Stimulated activated CD4-positive, alpha-beta T cell treated with anti-CD3 and anti-CD28 coated beads, Interleukin-12 subunit alpha, Interleukin-12 subunit beta, amount 100 ng/mL, for 4 hours (primary cell): Measurements from ENCODE around the gene SH3BP1.

Experiments
- DNase-seq: peaks from one replicate; pipeline ENCODE4 v3.0.0-alpha.2; 2020

Gene SH3BP1

DNA sequence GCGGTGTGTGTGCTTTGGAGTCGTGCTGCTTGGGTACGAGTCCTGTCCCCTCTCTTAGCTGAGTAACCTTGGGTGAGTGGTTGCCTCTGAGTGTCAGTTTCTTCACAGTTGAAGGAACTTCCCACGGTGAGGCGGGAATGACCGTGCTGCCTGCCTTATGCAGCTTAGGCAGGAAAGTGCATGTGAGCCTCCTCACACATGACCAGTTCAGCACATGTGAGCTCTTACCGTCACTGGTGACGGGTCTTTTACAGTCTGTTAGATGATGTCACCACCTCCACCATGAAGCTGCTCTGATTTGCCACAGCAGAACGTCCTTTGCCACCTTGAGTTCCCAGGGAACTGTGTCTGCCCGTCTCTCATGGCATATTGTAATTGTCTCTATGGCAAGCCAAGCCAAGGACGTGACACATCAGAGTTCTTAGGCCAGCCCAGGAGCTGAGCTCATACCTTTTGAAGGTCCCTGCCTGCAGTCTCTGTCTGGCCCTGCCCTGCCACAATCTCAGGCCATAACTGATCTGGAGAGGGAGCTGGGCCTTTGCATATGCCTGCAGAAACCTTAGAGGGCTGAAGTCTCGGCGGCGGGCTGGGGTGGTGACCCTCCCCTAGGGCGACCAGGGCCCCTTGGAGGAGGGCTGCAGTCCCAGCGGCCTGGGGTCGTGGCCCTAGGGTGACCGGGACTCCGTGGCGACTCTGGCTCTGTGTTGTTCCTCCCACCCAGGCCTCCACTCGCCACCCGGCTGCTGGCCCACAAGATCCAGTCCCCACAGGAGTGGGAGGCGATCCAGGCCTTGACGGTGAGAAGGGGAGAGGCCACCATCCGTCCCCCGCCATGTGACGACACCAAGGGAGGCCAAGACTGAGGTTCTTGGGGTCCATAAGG, 23.0 kb upstream of the SH3BP1 start:
- DNase-seq, result no peak

DNA sequence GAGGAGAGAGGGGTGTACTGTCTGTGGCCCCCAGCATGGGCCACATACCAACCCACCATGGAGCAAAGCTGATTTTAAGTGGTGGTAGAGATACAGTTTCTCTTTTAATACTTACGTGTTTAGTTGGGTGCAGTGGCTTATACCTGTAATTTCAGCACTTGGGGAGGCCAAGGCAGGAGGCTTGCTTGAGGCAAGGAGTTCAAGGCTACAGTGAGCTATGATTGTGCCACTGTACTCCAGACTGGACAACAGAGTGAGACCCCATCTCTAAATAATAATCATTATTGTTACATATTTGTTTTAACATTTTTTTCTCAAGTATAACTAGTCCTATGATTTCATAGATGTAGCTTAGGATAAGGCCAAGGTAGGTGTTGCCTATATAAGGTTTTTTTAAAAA, 22.0 kb upstream of the SH3BP1 start:
- DNase-seq, result no peak

DNA sequence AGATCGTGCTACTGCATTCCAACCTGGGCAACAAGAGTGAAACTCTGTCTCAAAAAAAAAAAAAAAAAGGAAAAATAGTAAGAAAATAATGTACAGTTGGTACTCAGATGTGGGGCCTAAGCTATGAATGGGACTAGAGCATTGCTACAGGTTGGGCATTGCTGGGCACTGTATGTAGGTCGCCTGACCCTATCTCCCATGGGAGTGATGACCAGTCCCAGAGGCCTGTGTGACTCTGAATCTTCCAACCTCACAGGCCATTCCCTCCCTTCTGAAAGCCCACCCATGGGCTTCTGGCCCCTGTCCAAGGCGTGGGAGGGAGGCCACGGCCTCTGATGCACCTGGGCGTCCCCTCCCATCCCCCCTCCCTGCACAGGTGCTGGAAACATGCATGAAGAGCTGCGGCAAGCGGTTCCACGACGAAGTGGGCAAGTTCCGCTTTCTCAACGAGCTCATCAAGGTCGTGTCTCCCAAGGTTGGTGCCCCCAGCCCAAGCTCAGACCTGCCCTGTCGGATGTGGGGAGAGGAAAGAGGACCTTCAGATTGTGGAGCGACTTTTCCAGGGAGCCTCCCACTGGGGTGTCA, 21.3 kb upstream of the SH3BP1 start:
- no peak for DNase-seq

DNA sequence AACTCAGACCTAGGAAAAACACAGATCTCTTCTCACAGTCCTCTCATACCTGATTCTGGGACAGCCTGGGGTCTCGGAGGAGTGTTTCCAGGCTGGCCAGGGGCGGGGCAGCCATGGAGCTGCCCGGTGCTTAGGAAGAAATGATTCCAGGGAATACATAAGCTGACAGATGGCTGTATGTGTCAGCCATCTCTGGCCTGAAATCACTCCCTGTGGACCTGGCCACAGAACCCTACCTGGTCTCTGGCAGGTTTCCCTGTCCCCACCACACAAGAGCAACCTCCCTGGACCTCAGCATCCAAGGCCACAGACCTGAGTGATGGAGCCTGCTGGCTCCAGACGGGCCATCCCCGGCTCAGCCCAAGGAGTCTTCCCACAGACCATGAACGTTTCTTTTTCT, 20.8 kb upstream of the SH3BP1 start:
- DNase-seq, result no peak

DNA sequence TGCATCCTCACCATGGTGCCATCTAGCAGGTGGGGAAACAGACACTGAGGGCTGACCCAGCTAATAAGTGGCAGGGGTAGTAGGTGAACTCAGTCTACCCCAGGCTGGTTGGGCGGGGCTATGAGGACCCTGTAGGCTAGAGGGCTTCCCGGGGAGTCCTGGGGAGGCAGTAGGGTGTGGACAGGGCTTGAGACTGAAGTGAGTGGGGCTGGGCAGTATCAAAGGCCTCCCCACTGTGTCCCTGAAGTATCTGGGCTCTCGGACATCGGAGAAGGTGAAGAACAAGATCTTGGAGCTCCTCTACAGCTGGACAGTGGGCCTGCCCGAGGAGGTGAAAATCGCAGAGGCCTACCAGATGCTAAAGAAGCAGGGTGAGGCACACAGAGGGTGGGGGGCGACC, 19.5 kb upstream of the SH3BP1 start:
- no peak for DNase-seq

DNA sequence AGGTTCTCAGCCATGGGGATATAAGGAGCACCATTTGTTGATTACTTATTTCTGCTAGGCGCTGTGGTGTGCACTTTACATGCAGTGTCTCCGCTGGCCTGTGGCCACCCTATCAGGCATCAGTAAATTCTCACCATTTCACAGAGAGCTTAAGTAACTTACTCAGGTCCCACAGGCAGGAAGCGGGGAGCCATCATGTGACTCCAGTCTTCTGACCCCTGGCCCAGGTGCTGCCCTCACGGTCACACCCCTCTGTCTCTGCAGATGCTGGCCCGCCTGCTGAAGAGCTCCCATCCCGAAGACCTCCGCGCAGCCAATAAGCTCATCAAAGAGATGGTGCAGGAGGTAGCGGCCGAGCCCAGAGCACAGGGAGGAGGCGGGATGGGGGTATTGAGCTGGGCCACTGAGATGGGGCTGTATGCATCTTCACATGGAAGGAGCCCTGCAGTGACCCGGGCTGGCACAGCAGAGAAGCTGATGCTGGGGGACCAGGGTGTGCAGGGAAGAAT, 18.1 kb upstream of the SH3BP1 start:
- DNase-seq, result no peak

DNA sequence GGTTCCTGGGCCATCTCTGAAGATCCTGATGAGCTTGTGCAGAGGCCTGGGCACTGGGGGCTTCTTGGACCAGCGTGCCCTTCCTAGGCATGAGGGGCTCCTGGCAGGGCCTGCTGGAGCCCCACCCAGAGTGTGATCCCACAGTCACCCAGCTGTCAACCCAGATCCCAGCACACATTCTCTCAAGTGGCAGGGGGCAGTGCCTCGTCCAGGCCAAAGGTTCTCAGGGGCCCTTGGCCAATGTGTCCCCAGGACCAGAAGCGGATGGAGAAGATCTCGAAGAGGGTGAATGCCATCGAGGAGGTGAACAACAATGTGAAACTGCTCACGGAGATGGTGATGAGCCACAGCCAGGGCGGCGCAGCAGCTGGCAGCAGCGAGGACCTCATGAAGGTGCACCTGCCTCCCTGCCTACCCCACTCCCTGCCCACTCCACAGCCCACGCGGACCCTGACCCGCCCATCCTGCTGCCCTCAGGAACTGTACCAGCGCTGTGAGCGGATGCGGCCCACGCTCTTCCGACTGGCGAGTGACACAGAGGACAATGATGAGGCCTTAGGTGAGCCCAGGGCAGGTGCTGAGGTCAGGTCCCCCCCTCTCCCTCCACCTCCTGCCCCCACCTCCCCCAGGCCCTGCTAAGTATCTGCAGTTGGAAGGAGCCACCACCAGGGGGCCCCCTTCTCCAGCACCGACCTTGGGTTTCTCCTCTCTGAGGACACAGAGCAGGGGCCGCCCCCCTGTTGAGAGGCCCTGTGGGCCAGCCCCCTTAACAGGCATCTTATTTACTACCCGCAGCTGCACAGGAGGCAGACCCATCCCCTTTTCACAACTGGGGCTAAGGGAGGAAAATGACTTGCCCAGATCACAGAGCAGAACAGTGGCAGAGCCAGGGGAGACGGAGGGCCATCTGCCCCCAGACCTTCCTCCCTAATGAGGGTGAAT, 16.1 kb upstream of the SH3BP1 start:
- peak; percentile 70 for DNase-seq

DNA sequence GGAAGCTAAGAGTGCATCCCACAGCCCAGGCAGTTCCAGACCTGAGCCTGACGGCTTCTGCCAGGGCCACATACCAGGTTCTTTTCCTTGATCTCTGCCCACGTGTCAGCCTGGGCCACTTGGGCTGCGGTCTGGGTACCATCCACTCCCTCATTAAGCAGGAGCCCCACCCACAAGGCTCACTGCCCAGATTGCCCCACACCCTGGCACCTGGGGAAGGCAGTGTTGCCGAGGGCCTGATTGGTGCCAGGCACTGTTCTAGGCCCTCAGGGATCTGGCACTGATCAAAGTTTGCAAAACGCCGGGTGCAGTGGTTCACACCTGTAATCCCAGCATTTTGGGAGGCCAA, 15.5 kb upstream of the SH3BP1 start:
- no peak for DNase-seq

DNA sequence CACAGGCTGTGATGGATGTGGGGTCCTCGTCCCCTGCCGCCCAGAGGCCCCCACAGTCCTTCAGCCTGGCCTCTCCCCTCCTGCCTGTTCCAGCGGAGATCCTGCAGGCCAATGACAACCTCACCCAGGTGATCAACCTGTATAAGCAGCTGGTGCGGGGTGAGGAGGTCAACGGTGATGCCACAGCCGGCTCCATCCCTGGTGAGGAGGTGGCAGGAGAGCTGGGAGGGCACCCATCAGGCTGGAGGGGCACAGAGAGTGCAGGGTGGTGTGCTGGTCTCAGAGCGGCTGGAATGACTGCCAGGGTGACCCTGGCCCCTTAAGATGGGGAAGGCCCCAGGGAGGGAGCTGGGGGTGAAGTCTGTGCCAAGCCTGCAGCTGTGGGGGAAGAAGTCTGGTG, 14.6 kb upstream of the SH3BP1 start:
- DNase-seq, result no peak

DNA sequence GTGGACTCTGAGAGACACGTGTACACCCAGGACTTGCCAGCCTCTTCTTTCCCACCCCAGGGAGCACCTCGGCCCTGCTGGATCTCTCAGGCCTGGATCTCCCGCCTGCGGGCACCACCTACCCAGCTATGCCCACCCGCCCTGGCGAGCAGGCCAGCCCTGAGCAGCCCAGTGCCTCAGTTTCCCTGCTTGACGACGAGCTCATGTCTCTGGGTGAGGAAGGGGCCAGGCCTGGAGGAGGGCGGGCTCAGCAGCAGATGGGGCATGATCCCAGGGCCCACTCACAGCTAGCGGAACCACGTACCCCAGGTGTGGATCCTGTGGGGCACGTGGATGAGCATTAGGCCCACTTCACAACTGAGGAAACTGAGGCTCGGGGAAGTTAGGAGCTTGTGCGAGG, 13.7 kb upstream of the SH3BP1 start:
- DNase-seq, result no peak

DNA sequence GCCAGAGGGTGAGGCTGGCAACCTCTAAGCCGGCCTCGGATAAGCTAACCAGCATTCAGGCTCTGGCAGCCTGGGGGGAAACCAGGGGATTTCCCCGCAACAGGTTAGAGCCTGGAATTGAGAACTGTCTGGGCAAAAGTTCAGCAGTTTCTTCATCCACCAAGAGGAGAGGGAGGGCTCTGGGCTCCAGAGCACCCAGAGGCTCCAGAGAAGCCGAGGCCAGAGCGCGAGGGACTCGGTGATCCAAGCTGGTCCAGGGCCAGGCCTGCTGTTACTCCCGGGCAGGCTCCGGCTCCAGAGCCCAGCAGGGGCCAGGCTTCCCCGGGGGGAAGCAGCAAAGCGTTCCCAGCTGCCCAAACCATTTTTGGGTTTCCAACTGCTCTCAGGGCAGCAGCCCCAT, 13.3 kb upstream of the SH3BP1 start:
- DNase-seq, result no peak

DNA sequence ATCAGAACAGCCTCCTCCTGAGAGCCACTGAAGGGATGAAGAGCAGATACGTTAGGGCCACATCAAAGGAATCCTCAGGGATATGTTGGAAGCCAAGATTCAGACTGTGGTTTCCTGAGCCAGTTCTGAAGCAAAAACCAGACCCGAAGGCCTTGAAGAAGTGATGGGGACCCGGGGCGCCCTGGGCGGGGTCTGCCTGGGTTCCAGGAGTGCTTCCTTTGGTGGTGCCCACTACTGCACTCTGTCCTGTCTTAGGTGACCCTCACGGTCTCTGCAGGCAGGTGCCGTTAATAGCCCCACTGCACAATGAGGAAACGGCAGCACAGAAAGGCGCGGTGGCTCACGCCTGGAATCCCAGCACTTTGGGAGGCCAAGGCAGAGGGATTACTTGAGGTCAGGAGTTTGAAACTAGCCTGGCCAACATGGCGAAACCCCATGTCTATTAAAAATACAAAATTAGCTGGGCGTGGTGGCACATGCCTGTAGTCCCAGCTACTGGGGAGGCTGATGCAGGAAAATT, 12.9 kb upstream of the SH3BP1 start:
- no peak for DNase-seq

DNA sequence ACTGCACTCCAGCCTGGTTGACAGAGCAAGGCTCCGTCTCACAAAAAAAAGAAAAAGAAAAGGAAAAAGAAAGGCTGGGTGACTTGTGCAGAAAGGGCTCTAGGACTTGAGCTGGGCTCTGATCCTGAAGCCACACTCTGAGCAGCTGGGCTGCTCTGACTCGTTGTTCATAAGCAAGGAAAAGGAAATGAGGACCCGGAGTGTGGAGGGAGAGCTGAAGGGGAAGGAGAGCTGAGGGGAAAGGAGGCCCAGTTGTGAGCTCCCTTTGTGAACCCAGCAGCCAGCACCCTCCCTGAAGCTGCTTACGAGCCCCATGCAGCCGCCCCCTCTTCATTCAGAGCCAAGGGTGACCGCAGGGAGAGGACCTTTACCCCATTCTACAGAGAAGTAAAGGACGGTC, 12.3 kb upstream of the SH3BP1 start:
- no peak for DNase-seq

DNA sequence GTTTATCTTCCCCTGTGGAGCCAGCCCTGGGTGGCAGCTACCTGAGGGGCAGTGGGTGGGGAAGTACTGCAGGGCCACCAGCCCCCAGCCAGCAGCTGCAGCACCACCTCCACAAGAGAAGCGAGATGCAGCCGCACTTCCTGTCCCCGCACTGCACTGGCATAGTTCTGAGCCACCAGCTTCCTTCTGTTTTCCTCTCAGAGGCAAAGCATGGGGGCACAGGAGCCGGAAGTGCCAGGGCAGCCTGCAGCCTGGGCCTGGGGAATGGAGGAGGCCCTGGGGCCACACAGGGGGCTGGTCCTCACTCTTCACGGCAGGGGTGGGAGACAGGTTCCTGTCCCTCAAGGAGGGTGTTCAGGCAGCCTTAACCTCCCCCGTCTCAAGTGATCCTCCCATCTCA, 11.9 kb upstream of the SH3BP1 start:
- no peak for DNase-seq

DNA sequence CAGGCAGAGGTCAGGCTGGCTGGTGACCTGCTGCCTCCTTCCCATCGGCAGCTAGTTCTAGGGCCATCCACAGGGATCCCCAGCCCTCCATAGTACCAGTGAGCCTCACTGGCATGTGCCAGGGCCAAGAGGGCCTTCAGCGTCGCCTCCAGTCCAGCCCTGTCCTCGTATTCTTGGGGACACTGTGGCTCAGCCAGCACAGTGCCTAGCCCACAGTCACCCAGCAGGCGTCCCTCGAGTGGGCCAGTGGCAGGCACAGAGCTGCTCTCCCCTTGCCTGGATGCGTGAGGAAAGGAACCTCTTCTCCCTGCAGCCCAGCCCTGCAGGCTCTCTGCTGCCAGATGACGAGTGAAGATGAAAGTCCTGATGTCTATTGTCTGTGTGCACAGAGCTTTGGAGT, 10.6 kb upstream of the SH3BP1 start:
- DNase-seq, result no peak

DNA sequence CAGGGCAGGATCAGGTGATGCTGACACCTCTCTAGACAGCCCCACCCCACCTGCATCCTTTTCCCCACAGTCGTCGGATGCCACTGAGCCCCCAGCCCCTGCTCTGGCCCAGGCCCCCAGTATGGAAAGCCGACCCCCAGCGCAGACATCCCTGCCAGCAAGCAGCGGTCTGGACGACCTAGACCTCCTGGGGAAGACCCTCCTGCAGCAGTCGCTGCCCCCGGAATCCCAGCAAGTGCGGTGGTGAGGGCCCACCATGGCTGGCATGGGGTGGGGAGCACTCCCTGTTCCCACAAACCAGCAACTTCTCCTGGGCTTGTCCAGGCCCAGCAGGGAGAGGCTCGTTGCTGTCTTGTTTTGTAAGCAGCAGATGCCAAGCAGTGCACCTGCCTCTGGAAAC, 9.5 kb upstream of the SH3BP1 start:
- no peak for DNase-seq

GRCh38 chr22:37630839-37631435, 8.5 kb upstream of the SH3BP1 start:
- no peak for DNase-seq

- no peak for DNase-seq
Observed at GRCh38 chr22:37631448-37632173, 7.9 kb upstream of the SH3BP1 start.

DNA sequence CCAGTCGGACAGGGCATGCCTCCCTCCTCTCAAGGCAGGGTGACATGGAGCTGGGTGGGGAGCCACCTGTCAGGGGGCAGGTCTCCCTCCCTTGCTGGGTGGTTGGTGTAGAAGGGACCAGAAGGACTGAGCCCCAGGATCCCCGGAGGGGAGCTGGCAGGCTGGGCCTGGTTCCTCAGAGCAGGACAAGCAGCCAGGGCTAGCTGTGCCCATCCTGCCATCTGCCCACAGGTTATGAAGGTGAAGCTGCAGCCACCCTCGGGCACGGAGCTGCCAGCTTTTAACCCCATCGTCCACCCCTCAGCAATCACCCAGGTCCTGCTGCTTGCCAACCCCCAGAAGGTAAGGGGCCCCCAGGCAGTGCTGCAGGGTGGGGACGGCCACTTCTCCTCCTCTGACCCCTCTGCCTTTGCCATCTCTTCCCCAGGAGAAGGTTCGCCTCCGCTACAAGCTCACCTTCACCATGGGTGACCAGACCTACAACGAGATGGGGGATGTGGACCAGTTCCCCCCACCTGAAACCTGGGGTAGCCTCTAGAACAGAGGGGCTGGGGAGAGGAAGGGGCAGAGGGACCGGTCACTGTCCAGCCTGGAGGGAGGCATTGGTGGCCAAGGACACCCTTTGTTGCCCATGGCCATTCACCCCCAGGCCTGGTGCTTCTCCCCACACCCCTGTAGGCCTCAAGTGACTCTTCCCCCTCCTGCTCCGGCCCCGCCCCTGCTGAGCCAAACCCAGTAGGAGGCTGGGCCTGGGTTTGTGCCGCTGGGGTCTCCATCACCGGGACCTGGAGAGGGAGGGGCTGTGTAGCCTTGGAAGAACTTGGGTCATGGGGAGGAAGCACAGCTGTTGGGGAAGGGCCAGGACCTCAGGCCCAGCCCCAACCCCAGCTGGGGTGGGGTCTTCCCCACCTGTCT, 7.0 kb upstream of the SH3BP1 start:
- DNase-seq, result no peak

GRCh38 chr22:37633089-37633624, 6.3 kb upstream of the SH3BP1 start:
- DNase-seq, result no peak
